Measurements from ENCODE around the gene PRCC. TPM values are rescaled to one million over a fixed set of nuclear protein-coding genes. Genes with fewer than 3 reads are reported as not detected.
A peak's percentile ranks its signal among the peaks of the same experiment; 100 is the strongest.

PRCC gene
- total and polyA plus RNA-seq, 2 of the 13 experiments (the other 11 are each of a cell fraction or from before 2014, with no cell fraction given): 24.2 to 40.5 TPM

- TF ChIP-seq, protein P1, sequence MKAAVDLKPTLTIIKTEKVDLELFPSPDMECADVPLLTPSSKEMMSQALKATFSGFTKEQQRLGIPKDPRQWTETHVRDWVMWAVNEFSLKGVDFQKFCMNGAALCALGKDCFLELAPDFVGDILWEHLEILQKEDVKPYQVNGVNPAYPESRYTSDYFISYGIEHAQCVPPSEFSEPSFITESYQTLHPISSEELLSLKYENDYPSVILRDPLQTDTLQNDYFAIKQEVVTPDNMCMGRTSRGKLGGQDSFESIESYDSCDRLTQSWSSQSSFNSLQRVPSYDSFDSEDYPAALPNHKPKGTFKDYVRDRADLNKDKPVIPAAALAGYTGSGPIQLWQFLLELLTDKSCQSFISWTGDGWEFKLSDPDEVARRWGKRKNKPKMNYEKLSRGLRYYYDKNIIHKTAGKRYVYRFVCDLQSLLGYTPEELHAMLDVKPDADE (CRISPR knock-in tag; IDR thresholded peaks at IDR 0.05): no peak
- peak; percentile 98 for TF ChIP-seq THAP11 (CRISPR knock-in tag; IDR thresholded peaks at IDR 0.05)
- TF ChIP-seq ZNF788 (CRISPR knock-in tag; IDR thresholded peaks at IDR 0.05; ENCODE audit: borderline replicate concordance): peak; percentile 55; the same call in 1 of the 2 replicates
- peak; percentile 74; the same call in 1 of the 3 replicates for TF ChIP-seq MXI1 (IDR thresholded peaks at IDR 0.05; ENCODE audit: borderline replicate concordance, low read depth, low read length)
- TF ChIP-seq SKIL (CRISPR knock-in tag; IDR thresholded peaks at IDR 0.05; ENCODE audit: borderline replicate concordance): no peak
- no peak for TF ChIP-seq GTF3A (CRISPR knock-in tag; conservative IDR thresholded peaks at IDR 0.05)
- TF ChIP-seq, protein P2, sequence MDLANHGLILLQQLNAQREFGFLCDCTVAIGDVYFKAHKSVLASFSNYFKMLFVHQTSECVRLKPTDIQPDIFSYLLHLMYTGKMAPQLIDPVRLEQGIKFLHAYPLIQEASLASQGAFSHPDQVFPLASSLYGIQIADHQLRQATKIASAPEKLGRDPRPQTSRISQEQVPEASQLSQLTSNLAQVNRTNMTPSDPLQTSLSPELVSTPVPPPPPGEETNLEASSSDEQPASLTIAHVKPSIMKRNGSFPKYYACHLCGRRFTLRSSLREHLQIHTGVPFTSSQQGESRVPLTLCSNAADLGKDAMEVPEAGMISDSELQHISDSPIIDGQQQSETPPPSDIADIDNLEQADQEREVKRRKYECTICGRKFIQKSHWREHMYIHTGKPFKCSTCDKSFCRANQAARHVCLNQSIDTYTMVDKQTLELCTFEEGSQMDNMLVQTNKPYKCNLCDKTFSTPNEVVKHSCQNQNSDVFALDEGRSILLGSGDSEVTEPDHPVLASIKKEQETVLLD (CRISPR knock-in tag; IDR thresholded peaks at IDR 0.05; ENCODE audit: low read depth): no peak
- peak; percentile 85 for TF ChIP-seq YEATS2 (CRISPR knock-in tag; IDR thresholded peaks at IDR 0.05; ENCODE audit: borderline replicate concordance)
- 0 out of 2 replicates have a peak, but pooled peaks have one; percentile 53 for TF ChIP-seq ZNF605 (CRISPR knock-in tag; IDR thresholded peaks at IDR 0.05)
- no peak for TF ChIP-seq PRDM15 (CRISPR knock-in tag; IDR thresholded peaks at IDR 0.05)
- no peak for TF ChIP-seq NPAS2 (CRISPR knock-in tag; IDR thresholded peaks at IDR 0.05; ENCODE audit: borderline replicate concordance)
- no peak for TF ChIP-seq ZSCAN21 (CRISPR knock-in tag; IDR thresholded peaks at IDR 0.05; ENCODE audit: borderline replicate concordance)
- TF ChIP-seq, protein P3, sequence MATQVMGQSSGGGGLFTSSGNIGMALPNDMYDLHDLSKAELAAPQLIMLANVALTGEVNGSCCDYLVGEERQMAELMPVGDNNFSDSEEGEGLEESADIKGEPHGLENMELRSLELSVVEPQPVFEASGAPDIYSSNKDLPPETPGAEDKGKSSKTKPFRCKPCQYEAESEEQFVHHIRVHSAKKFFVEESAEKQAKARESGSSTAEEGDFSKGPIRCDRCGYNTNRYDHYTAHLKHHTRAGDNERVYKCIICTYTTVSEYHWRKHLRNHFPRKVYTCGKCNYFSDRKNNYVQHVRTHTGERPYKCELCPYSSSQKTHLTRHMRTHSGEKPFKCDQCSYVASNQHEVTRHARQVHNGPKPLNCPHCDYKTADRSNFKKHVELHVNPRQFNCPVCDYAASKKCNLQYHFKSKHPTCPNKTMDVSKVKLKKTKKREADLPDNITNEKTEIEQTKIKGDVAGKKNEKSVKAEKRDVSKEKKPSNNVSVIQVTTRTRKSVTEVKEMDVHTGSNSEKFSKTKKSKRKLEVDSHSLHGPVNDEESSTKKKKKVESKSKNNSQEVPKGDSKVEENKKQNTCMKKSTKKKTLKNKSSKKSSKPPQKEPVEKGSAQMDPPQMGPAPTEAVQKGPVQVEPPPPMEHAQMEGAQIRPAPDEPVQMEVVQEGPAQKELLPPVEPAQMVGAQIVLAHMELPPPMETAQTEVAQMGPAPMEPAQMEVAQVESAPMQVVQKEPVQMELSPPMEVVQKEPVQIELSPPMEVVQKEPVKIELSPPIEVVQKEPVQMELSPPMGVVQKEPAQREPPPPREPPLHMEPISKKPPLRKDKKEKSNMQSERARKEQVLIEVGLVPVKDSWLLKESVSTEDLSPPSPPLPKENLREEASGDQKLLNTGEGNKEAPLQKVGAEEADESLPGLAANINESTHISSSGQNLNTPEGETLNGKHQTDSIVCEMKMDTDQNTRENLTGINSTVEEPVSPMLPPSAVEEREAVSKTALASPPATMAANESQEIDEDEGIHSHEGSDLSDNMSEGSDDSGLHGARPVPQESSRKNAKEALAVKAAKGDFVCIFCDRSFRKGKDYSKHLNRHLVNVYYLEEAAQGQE (IDR thresholded peaks at IDR 0.05; ENCODE audit: borderline replicate concordance in 1 of 2, low read depth in 1 of 2, low read length in 2 of 2): no peak
- peak; percentile 87; the same call in 1 of the 2 replicates for TF ChIP-seq ZNF678 (CRISPR knock-in tag; IDR thresholded peaks at IDR 0.05)
- TF ChIP-seq PRMT3 (CRISPR knock-in tag; IDR thresholded peaks at IDR 0.05; ENCODE audit: borderline replicate concordance, low read depth): no peak
Observed at GRCh38 chr1:156767101-156767878, at the start of gene PRCC (continued).
